Stimulated activated CD8-positive, alpha-beta memory T cell treated with anti-CD3 and anti-CD28 coated beads, Interleukin-12 subunit alpha, Interleukin-12 subunit beta, amount 100 ng/mL, for 1 hour (primary cell): ENCODE results near the gene THAP4.

Source experiments
- DNase-seq: peaks from one replicate; pipeline ENCODE4 v3.0.0-alpha.2; 2020; ENCODE audit warnings: low read depth

The THAP4 gene, protein sequence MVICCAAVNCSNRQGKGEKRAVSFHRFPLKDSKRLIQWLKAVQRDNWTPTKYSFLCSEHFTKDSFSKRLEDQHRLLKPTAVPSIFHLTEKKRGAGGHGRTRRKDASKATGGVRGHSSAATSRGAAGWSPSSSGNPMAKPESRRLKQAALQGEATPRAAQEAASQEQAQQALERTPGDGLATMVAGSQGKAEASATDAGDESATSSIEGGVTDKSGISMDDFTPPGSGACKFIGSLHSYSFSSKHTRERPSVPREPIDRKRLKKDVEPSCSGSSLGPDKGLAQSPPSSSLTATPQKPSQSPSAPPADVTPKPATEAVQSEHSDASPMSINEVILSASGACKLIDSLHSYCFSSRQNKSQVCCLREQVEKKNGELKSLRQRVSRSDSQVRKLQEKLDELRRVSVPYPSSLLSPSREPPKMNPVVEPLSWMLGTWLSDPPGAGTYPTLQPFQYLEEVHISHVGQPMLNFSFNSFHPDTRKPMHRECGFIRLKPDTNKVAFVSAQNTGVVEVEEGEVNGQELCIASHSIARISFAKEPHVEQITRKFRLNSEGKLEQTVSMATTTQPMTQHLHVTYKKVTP

DNA sequence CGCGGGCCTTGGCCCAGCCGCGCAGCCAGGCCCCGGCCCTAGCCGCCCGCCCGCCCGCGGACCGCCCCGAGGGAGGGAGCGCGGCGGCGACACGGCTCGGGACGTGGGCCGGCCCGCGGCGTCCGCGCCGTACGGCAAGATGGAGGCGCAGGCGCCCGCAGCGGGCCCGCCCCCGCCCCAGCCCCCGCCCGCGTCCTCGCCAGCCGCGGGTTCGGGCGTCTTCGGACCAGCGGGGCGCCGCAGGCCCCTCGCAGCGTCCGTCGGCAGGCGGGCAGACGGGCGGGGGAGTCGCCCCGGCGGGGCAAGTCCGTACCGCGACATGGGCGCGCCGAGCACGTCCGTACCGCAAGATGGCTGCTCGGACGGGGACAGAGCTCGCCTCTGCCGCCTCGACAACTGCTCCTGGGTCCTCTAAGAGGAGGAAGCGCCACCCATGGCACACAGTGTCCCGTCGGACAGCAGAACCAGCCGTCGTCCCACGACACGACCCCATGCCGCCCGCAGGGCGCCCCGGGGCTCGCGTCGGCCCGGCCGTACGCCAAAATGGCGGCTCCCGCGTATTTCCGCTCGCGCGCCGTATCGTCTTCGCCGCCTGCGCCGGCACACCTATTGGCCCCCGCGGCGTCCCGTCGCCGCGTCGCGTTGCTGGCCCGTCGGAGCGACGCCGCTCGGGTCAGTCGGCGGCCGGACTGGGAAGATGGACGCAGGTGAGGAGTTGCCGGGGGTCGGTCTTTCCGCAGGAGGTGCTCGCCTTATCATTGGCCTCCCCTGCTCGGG, at the start of gene THAP4, which contains the start of gene ATG4B:
Gene THAP4, minus strand, starts transcription at position 141 of the 777 bp plus-strand sequence. CDS start 141 bp downstream, outside the sequence.
Gene ATG4B, plus strand, starts transcription at position 676 of the 777 bp plus-strand sequence. Its CDS starts 22 bp downstream, at position 698.
- DNase-seq, result peak; percentile 53

DNA sequence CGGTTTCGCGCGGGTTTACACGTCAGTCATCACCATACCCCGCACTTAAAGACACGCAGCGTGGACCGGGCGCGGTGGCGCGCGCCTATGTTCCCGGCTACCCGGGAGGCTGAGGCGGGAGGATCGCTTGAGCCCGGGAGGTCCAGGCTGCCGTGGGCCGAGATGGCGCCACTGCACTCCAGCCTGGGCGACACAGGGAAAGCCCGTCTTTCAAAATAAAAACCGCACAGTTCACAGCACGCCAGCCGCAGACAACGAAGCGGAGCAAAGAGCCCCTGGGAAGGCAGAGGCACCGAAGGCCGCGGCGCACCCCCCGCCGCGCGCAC, 49.3 kb upstream of the THAP4 start:
- no peak for DNase-seq

DNA sequence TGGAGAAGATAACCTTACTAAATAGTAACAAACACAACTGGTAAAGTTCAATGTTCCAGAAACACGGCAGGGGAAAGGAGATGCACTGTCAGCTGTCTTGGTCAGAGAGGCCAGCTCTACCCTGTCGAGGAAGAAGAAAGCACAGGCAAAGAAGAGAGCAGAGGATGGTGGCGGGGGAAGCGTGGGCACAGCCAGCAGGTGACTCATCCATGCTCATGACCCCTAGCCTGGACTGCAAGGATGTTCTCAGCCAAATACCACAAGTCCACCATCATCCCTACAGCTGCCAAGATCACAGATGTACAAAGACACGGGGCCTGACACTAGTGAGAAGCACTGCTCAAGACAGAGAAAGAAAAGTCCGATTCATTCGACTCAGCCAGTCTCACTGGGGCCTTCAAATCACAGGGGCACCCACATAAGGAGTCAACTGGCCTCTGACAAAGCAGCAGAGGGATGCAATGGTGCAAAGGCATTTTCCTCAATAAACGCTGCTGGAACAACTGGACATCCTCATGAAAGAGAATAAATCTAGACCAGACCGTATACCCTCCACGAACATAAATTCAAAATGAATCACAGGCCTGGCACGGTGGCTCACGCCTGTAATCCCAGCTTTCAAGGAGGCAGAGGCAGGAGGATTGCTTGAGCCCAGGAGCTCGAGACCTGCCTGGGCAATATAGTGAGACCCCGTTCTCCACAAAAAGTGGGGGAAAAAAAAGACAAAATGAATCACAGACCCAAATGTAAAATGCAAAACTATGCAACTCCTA, 44.1 kb upstream of the THAP4 start:
- no peak for DNase-seq

DNA sequence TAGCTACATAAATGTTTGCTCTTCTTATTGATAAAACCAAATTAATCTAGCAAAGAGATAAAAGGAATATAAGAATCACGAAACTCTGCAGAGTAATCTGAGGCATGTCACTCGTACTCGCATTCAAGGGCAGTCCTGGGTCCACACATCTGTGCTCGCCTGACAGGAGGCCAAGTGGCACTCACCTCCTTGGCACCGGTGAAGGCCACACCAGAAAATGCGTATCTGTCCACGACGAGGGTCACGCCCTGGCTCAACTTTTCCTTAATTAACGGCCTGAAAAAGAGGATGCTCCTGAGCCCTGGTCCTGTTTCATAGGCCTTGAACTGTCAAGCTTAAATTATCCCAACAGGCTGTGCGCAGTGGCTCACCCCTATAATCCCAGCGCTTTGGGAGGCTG, 43.1 kb upstream of the THAP4 start:
- no peak for DNase-seq

DNA sequence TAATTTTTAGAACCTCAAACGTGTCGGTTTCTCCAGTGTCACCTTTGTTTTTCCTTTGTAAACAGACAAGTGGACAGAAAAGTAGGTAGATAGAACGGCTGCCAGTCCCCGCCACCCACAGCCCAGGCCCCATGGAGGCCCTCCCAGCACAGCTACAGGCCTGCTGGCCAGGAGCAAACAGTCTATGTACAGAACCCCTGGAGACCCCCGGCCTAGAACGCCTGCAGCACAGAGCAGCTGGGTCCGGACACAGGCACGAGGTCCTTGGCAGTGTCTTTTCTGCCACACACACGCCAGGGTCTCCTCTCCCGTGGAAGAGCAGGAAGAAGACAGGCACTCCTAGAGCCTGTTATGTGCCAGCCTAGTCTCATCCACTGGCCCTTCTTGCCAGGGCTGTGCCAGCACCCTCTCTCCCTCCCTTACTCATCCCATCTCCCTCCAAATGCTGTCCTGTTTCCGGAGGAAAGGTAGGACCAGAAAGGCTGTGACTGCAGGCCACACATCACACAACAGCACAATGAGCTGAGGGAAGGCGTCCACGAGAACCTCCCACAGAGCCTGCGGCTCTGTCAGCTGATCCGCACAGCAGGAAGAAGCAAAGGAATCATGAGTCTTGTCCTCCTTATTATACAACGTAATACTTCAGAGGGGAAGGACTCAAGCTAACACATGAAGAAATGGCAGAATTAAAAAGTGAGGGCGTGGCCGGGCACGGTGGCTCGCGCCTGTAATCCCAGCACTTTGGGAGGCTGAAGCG, 42.0 kb upstream of the THAP4 start:
- DNase-seq, result no peak

DNA sequence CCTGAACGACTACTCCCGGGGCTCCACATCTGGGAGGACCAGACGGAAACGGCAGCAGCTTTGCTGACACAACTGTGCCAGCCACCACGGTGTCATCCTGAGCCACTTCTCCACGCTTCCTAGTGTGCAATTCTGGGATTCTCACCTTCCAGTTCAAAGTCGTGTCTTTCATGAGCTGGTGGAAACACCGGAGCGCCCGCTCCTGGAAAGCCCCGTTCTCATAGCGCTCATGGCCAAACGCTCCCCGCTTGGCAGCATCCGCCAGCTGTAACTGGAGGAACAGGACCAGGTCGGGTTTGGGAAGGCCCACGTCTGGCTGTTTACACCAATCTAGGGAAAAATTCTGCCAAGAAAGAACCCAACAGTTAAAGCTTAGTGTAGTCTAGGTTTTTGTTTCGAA, 41.3 kb upstream of the THAP4 start:
- DNase-seq, result no peak

DNA sequence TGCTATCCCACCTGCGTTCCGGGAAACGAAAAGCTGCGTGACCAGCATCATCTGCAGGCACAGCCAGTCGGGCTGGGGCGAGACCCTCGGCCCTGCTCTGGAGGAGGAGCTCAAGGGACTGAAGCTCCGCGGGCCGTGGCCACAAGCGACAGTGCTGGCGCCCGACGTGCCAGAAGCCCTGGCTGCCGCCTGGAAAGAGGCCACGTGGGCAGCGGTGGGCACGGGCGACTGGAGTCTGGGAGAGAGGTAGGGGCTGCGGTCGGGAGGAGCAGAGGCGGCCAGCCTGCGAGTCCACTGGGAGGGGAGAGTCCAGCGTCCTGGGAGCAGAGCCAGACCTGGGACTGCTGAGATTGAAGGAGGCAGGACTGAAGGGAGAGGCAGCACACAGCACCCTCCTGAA, 40.4 kb upstream of the THAP4 start:
- DNase-seq, result no peak

DNA sequence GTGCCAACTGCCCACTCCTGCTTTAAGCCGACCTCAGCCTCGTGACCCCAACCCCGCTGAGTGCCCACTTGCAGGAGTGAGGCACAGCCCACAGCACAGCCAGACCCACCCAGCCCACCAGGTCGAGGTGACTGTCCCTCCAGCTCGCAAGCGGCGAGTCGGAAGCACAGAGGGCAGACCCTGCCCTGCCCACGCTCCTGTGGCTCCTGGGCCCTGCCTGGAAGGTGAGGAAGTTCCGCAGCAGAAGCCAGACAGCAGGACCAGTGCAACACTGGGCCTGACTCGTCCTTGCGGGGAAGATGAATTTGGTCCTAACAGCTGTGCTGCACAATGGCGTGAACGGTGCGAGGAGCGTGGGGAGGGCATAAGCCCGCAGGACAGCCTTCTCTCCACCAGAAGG, 39.7 kb upstream of the THAP4 start:
- DNase-seq, result no peak

DNA sequence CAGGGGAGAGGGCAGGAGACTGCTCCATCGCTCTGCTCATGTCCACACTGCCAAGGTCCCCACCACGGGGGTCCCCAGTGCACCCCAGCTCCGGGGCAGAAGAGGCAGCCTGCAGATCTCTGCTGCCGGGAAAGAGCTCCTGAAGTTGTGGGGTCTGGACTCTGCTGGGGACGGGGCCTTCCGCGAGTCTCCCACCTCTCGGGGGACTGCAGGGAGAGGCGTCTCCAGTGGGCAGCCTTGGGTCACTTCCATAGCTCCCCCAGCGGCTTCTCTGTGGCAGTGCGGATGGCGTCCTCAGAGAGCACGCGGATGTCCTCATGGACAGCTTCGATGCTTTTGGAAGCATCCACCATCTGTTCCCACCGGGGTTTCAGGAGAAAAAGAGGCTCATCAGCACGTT, 38.9 kb upstream of the THAP4 start:
- no peak for DNase-seq

DNA sequence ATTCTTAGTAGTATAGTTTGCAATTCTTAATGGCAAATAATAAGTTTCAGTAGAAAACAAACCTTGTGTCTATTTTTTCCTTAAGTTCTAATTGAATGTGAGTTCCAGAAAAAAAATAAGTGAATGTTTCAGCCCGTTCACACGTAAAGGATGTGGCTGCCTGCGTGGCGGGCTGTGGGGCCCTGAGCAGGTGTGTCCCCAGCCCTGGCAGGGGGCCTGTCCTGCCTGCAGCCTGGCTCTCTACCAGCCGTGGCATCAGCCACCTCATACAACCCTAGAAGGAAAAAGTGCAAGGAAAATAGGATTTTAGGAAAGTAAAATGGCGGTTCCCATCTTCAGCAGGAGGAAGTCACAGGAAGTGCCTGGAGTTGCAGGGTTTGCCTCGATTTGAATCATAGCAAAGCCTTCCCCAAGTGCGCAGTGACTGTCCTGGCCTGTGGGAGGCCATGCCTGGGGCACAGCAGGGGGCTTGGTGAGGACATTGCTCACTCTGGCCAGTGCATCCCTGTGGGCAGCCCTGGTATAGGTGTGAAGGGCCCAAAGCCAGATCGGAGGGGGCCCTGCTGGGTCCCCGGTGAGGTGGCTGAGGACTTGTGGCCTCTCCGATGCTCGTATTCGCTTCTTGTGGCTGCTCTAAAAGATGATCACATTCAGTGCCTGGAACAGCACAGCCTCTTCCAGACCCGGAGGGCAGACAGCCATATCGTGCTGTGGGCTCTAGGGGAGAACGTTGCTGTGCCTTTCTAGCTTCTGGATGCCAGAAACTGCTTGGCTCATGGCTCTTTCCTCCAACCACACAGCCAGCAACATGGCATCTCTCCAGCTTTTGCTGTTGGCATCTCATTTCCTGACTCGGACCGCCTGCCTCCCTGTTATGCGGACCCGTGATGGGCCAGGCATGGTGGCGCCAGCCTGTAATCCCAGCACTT, 37.1 kb upstream of the THAP4 start:
- DNase-seq, result no peak

DNA sequence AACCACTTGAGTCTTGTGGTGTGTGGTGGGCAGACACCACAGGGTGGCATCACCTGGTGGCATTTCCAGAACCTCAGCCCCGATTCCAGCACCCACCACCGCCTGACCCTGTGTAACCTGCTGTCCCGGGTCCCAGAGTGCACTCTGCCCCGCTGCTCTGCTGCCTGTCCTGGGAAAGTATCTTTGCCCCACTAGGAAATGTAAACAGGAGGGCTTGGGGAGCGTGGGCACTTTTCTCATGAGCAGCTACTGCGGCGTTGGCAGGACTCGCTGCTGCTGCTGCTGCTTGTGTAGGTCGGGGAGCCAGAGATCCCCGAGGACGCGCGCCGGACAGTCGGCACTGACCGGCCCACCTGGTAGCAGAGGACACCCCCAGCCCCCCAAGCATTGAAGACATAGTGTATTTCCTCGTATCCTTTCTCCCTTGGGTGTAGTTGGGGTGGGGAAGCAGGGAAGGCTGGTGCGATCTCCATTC, 36.3 kb upstream of the THAP4 start:
- no peak for DNase-seq

DNA sequence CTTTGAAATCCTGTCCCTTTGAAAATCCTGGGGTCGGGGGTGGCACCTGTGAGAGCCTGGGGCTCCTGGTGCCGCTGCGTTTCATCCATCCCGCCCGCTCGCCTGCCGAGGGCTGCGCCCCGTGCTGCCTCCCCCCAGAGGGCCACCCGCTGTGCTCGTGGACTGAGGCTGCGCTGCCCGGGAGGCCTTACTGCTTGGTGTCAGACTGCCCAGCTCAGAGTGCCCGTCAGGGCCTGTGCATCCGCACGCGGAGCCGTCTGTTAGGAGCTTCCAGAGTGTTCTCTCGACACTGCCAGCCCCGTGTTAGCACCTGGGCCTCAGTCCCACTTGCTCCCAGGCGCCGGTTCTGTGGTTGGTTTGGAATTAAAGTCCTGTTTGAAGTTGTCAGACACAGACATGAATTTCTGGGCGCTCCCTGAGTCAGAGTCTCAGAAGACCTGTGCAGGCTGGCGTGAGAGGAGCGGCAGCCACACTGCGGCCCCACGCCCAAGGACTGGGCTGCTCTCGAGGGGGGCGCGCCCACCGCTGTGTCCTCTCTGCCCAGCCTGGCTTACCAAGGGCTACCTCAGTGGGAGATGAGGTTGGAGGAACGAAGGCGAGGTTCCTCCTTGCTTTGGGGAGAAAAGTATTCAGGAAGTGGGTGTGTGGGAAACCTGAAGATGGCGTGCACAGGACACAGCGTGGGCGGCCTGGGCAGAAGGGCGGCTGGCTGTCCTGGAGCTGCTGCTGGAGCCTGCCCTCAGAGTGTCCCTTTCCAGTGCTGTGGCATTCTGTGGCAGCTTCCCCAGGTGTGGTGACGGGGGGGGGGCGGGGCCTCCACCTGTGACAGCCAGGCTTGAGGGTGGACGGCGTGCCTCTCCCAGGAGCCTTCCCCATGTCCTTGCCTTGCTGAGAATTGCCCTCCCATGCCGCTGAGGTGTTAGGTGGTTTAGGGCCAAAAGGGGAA, 35.6 kb upstream of the THAP4 start:
- DNase-seq, result no peak

DNA sequence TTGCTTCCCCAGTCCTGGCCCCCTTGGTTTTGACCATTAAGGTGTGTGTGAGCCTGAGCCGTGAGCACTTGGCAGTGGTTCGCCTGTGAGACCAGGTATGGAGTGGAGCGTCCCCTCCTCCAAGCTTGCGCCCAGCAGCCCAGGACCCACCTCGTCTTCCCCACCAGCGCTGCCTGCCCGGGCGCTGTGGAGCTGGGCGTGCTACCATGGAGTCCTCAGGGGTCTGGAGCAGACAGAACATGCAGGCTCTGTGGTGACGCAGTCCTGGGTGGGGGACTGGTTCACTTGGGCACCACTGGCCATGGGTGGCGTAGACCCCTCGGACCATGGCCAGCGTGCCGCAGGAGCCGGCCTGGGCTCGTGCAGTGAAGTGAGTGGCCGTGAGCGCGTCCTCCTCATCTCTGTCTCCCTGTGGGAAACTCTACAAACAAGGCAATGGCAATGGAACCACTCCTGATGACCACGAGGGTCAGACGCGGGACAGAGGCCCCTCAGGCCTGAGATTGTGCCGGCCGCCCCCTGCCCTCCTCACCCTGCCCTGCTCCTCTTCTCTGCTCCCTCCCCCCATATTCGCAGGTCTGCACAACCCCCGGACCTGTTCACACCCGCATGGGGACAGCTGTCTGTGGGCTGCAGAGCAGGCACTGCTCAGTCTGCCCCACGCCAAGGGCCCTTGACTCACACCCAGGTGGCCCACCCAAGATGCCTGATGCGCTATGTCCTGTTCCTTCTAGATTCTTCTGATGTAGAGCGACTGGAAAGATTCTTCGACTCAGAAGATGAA, 34.7 kb upstream of the THAP4 start:
- no peak for DNase-seq

DNA sequence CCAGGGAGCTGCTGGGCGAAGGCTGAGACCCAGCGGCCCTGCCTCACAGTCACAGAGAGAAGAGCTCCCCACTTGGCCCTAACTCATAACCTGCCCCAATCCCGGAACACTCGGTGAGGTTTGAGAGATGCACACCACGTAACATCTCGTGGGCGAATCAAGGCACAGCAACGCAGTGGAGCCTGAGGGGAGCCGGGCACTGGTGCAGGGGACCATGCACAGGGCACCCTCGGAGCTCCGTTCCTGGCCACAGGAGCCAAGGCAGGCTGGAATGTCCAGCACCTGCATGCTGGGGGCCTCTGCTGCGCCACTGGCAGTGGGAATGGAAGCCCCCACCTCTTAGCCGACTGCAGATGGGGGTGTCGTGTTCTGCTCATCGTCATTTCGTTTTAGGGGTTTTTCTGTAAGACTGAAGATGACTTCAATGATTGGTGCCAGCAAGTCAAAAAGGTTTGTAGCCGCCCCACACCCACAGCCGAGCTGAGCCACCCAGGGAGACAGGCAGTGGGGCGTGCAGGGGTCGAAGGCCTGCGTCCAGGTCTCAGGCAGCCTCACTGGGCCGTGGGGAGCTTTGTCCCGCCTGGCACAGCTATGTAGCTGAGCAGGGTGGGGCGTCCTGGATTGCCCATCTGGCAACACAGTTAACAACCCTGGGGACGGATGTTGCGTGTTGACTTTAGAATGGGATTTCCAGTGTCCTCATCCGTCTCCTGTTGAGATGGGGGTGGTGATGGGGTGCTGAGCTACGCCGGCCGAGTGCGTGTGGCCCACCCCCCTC, 33.6 kb upstream of the THAP4 start:
- DNase-seq, result no peak

DNA sequence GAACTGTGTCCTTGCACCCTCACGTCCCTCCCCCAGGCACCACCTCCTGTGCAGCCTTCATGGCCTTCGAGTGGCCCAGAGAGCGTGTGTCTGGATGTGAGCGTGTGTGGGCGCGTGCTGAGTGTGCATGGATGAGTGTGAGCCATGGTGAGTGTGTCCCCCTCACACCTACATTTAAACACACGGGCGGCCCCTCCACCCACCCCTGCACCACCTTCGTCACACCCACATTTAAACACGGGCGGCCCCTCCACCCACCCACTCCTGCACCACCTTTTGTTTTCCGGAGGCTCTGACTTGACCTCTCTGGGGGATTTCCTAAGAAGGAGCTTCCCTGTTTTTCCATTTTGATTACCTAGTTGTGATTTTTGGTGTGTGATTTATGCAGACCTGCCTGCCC, 31.9 kb upstream of the THAP4 start:
- DNase-seq, result no peak

DNA sequence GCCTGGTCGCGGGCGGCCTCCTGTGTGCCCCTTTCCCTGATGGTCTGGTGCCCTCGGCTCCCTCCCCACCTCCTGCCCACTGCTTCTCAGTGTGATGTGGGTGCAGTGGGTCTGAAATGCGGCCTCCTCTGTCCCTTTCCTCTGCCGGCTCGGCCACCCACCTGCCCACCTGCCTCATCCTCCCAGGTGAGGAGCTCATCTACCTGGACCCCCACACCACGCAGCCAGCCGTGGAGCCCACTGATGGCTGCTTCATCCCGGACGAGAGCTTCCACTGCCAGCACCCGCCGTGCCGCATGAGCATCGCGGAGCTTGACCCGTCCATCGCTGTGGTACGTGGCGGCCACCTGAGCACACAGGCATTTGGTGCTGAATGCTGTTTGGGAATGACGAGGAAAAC, 31.4 kb upstream of the THAP4 start:
- no peak for DNase-seq

DNA sequence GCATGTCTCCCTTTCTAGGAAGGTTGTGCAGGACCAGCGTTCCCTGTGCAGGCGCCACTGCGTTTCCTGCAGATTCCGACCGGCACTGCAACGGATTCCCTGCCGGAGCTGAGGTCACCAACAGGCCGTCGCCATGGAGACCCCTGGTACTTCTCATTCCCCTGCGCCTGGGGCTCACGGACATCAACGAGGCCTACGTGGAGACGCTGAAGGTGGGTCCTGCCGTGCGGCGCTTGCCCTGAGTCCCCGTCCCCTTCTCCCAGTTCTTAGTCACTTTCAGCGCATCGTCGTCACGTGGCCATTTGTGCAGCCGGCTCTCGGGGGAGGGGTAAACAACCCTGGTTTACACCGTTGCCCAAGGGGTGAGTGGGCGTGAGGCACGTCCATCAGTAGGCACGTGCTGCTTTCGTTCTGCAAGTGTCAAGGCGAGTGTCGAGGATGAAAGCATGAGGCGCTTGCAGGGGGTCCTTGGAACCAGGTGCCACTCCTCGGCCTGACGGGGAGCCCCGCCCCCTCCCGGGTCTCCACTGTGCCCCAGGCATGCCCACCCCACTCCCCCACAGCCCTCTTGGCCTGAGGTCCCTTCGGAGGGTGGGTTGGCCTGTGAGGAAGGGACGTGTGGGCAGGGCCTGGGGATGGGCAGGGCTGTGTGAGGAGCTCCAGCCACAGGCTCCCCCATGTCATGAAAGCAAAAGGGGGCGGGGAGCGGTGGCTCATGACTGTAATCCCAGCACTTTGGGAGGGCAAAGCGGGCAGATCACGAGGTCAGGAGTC, 29.9 kb upstream of the THAP4 start:
- no peak for DNase-seq
